ENCODE data around the gene NAA80.

DNA sequence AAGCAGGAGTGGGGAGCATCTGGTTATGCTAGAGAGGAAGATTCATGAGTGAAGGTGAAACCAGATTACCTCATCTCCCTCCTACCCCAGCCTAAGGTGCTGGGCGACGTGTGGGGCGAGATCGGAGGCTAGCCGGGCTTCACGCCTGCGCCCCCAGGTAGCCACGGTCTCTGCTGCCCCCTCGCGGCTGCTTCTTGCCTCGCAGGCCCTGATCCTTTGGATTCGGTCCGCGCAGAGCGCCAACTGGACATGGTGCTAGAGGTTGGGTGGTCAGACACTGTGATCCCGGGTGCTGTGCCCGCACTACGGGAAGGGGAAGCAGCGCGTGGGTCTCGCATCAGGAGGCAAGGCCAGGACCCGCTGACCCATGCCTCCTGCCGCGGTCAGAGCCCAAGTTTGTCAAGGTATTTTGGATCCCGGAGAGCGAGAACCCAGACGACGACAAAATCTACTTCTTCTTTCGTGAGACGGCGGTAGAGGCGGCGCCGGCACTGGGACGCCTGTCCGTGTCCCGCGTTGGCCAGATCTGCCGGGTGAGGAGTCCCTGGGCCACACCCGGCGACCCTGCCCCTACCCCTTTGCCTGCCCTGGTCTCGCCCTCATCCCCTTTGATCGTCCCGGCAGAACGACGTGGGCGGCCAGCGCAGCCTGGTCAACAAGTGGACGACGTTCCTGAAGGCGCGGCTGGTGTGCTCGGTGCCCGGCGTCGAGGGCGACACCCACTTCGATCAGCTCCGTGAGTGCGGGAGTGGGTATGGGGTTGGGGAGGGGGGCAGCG is 26.1 kb downstream of the NAA80 start:
- TF ChIP-seq TCF12 (IDR thresholded peaks at IDR 0.05; ENCODE audit: low read depth), result no peak
- TF ChIP-seq, protein P1, sequence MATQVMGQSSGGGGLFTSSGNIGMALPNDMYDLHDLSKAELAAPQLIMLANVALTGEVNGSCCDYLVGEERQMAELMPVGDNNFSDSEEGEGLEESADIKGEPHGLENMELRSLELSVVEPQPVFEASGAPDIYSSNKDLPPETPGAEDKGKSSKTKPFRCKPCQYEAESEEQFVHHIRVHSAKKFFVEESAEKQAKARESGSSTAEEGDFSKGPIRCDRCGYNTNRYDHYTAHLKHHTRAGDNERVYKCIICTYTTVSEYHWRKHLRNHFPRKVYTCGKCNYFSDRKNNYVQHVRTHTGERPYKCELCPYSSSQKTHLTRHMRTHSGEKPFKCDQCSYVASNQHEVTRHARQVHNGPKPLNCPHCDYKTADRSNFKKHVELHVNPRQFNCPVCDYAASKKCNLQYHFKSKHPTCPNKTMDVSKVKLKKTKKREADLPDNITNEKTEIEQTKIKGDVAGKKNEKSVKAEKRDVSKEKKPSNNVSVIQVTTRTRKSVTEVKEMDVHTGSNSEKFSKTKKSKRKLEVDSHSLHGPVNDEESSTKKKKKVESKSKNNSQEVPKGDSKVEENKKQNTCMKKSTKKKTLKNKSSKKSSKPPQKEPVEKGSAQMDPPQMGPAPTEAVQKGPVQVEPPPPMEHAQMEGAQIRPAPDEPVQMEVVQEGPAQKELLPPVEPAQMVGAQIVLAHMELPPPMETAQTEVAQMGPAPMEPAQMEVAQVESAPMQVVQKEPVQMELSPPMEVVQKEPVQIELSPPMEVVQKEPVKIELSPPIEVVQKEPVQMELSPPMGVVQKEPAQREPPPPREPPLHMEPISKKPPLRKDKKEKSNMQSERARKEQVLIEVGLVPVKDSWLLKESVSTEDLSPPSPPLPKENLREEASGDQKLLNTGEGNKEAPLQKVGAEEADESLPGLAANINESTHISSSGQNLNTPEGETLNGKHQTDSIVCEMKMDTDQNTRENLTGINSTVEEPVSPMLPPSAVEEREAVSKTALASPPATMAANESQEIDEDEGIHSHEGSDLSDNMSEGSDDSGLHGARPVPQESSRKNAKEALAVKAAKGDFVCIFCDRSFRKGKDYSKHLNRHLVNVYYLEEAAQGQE (IDR thresholded peaks at IDR 0.05; ENCODE audit: low read depth), result no peak
- TF ChIP-seq EP300 (IDR thresholded peaks at IDR 0.05; ENCODE audit: borderline replicate concordance), result no peak
- TF ChIP-seq TAF1 (IDR thresholded peaks at IDR 0.05; ENCODE audit: low read depth), result no peak
- TF ChIP-seq FOXM1 (IDR thresholded peaks at IDR 0.05; ENCODE audit: borderline replicate concordance, low read depth), result no peak
- TF ChIP-seq, protein P2, sequence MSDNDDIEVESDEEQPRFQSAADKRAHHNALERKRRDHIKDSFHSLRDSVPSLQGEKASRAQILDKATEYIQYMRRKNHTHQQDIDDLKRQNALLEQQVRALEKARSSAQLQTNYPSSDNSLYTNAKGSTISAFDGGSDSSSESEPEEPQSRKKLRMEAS (IDR thresholded peaks at IDR 0.05), result no peak
- TF ChIP-seq EGR1 (IDR thresholded peaks at IDR 0.05), result no peak
- TF ChIP-seq CEBPB (IDR thresholded peaks at IDR 0.05), result no peak
- TF ChIP-seq, protein P3, sequence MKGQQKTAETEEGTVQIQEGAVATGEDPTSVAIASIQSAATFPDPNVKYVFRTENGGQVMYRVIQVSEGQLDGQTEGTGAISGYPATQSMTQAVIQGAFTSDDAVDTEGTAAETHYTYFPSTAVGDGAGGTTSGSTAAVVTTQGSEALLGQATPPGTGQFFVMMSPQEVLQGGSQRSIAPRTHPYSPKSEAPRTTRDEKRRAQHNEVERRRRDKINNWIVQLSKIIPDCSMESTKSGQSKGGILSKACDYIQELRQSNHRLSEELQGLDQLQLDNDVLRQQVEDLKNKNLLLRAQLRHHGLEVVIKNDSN (IDR thresholded peaks at IDR 0.05), result no peak
- no peak for TF ChIP-seq YY1 (IDR thresholded peaks at IDR 0.05; ENCODE audit: low read depth)
- no peak for TF ChIP-seq TEAD4 (IDR thresholded peaks at IDR 0.05)
